GM23338 (cell line): Measurements from ENCODE around the gene NIN. TPM values are rescaled to one million over a fixed set of nuclear protein-coding genes. Genes with fewer than 3 reads are reported as not detected.

ENCODE experiments used
- ATAC-seq: fragments of 200-7000 bp; cut with Tn5 transposase; 3 replicates; pipeline ENCODE4 v1.9.1; 2020
- DNase-seq: peaks from one replicate; pipeline ENCODE4 v3.0.0-alpha.2; 2015; ENCODE audit warnings: low spot score
- H2AFZ ChIP-seq: fragments of 200-600 bp; sonication (generic); 2 replicates; pipeline ENCODE4 v1.8.0; 2016; ENCODE audit warnings: antibody characterized with exemption, mild to moderate bottlenecking, moderate library complexity
- H3F3A ChIP-seq: fragments of 200-600 bp; sonication (generic); replicated peaks from 2 replicates; pipeline ENCODE4 v1.8.0; 2017; ENCODE audit warnings: antibody characterized with exemption, mixed run types, low read depth
- H3K27ac ChIP-seq: fragments of 200-600 bp; sonication (generic); 2 replicates; pipeline ENCODE4 v1.6.1; 2016; ENCODE audit warnings: low read depth
- H3K27me3 ChIP-seq: fragments of 200-600 bp; sonication (generic); 2 replicates; pipeline ENCODE4 v1.8.0; 2016; ENCODE audit warnings: mild to moderate bottlenecking, mixed run types, moderate library complexity; ENCODE audit not compliant: insufficient read depth
- H3K36me3 ChIP-seq: fragments of 200-600 bp; sonication (generic); 2 replicates; pipeline ENCODE4 v1.8.0; 2016; ENCODE audit warnings: mild to moderate bottlenecking; ENCODE audit not compliant: insufficient read depth
- H3K4me1 ChIP-seq: fragments of 200-600 bp; sonication (generic); 2 replicates; pipeline ENCODE4 v1.8.0; 2016; ENCODE audit warnings: mild to moderate bottlenecking, moderate library complexity; ENCODE audit not compliant: insufficient read depth
- H3K4me2 ChIP-seq: fragments of 200-600 bp; sonication (generic); 2 replicates; pipeline ENCODE4 v1.7.1; 2017; ENCODE audit warnings: mixed run types
- H3K4me3 ChIP-seq: fragments of 200-600 bp; sonication (generic); 2 replicates; pipeline ENCODE4 v1.6.1; 2016; ENCODE audit warnings: mixed run types
- H3K79me2 ChIP-seq: fragments of 200-600 bp; sonication (generic); replicated peaks from 2 replicates; pipeline ENCODE4 v1.8.0; 2017; ENCODE audit warnings: mild to moderate bottlenecking; ENCODE audit not compliant: insufficient read depth
- H3K9me2 ChIP-seq: fragments of 200-600 bp; sonication (generic); 2 replicates; pipeline ENCODE4 v1.8.0; 2017; ENCODE audit not compliant: insufficient read depth
- H4K20me1 ChIP-seq: fragments of 200-600 bp; sonication (generic); replicated peaks from 2 replicates; pipeline ENCODE4 v1.8.0; 2017; ENCODE audit warnings: mild to moderate bottlenecking; ENCODE audit not compliant: insufficient read depth
- H3K27ac Mint-ChIP-seq: 2 replicates; pipeline ENCODE4 v1.8.0; 2020; ENCODE audit warnings: inconsistent platforms, mild to moderate bottlenecking, moderate library complexity, mixed read lengths
- H3K27me3 Mint-ChIP-seq: 3 replicates; pipeline ENCODE4 v1.8.0; 2022; ENCODE audit warnings: low read depth, mild to moderate bottlenecking, moderate library complexity, mixed read lengths, inconsistent platforms; ENCODE audit not compliant: insufficient read depth, poor library complexity
- H3K36me3 Mint-ChIP-seq: 3 replicates; pipeline ENCODE4 v1.8.0; 2021; ENCODE audit warnings: low read depth, mild to moderate bottlenecking, inconsistent platforms, moderate library complexity, mixed read lengths
- H3K4me1 Mint-ChIP-seq: 3 replicates; pipeline ENCODE4 v1.8.0; 2020; ENCODE audit warnings: mild to moderate bottlenecking, inconsistent platforms, mixed read lengths
- H3K4me3 Mint-ChIP-seq: 3 replicates; pipeline ENCODE4 v1.8.0; 2021; ENCODE audit warnings: moderate library complexity, mild to moderate bottlenecking, inconsistent platforms, mixed read lengths
- H3K9me3 Mint-ChIP-seq: 3 replicates; pipeline ENCODE4 v1.8.0; 2020; ENCODE audit warnings: moderate library complexity, mild to moderate bottlenecking, inconsistent platforms, mixed read lengths
- CREB1 ChIP-seq: fragments of 250-450 bp; sonication (Bioruptor Pico); IDR thresholded peaks from 2 replicates; pipeline ENCODE4 v1.5.0; 2020; ENCODE audit warnings: low read depth, mild to moderate bottlenecking, moderate library complexity
- EZH2 ChIP-seq: fragments of 200-600 bp; sonication (generic); IDR thresholded peaks from one replicate; pipeline ENCODE4 v1.8.0; 2017; ENCODE audit warnings: antibody characterized with exemption, mild to moderate bottlenecking, low read depth; ENCODE audit not compliant: unreplicated experiment
- EZH2phosphoT487 ChIP-seq: fragments of 200-600 bp; sonication (generic); IDR thresholded peaks from one replicate; pipeline ENCODE4 v1.8.1; 2018; ENCODE audit warnings: antibody characterized with exemption; ENCODE audit not compliant: unreplicated experiment
- JUNB ChIP-seq: IDR thresholded peaks from one replicate; pipeline ENCODE4 v1.6.1; 2016; ENCODE audit warnings: antibody characterized with exemption; ENCODE audit not compliant: unreplicated experiment
- NANOG ChIP-seq: IDR thresholded peaks from 2 replicates; pipeline ENCODE4 v1.6.1; 2016; ENCODE audit warnings: antibody characterized with exemption, borderline replicate concordance
- POLR2AphosphoS5 ChIP-seq: IDR thresholded peaks from 2 replicates; pipeline ENCODE4 v1.6.1; 2016; ENCODE audit warnings: antibody characterized with exemption, low read depth
- STAT1 ChIP-seq: IDR thresholded peaks from one replicate; pipeline ENCODE4 v1.6.1; 2016; ENCODE audit warnings: antibody characterized with exemption; ENCODE audit not compliant: unreplicated experiment
- ZNF114 ChIP-seq: fragments of 250-450 bp; sonication (Bioruptor Pico); IDR thresholded peaks from 2 replicates; pipeline ENCODE4 v1.5.0; 2020; ENCODE audit warnings: mild to moderate bottlenecking, moderate library complexity
- ZNF331 ChIP-seq: fragments of 250-450 bp; sonication (Bioruptor Pico); IDR thresholded peaks from 2 replicates; pipeline ENCODE4 v1.5.0; 2020; ENCODE audit warnings: low read depth, mild to moderate bottlenecking, moderate library complexity
- polyA plus RNA-seq: library from polyadenylated mRNA; unstranded; fragments of >200 nt; fragmentation: Nextera tagmentation; extraction: Ambion mirVana; gene quantifications from 2 replicates; pipeline ENCODE4 v1.2.1, GENCODE V29; 2016
- total RNA-seq: library from RNA; depleted of rRNA; stranded (reverse); fragments of >200 nt; shearing (Covaris generic); gene quantifications from 2 replicates; pipeline ENCODE4 v1.2.3, GENCODE V29; 2014
- TF ChIP-seq, protein P1 (sequence below): fragments of 250-450 bp; sonication (Bioruptor Pico); IDR thresholded peaks from 2 replicates; pipeline ENCODE4 v1.5.0; 2020; ENCODE audit warnings: mild to moderate bottlenecking, moderate library complexity
- TF ChIP-seq, protein P2 (sequence below), 2 experiments: fragments of 200-600 bp in 1 of 2; sonication (generic) in 1 of 2; conservative IDR thresholded peaks; 2 replicates each; pipeline versions ENCODE4 v1.5.1 to v1.6.1; 2016 to 2017; ENCODE audit warnings: antibody characterized with exemption in 2 of 2, low read depth in 2 of 2, mild to moderate bottlenecking in 2 of 2, moderate library complexity in 1 of 2
- TF ChIP-seq, protein P3 (sequence below): IDR thresholded peaks from 2 replicates; pipeline ENCODE4 v1.6.1; 2016; ENCODE audit warnings: antibody characterized with exemption
- TF ChIP-seq, protein P4 (sequence below): IDR thresholded peaks from one replicate; pipeline ENCODE4 v1.6.1; 2018; ENCODE audit warnings: antibody characterized with exemption; ENCODE audit not compliant: unreplicated experiment

Gene NIN
- total and polyA plus RNA-seq, 2 experiments from 2014 or later, result 7.4 to 17.4 TPM

DNA sequence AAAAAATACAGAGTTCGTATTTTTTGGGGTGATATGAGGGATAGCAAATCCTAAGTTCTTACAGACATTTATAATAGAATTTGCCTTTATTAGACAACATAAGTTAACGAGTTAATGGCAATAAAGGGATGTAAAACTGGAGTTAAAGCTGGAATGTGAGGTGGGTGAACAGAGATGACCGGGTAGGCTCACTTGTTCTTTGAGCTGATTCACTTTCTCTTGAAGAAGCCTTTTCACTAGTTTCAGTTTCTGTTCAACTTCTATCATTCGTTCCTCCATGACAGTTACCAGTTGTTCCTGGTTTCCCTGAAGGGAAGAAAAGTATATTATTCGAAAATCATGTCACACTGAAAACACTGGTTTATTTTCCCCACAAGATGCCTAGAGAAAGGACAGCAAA lies 105.2 kb downstream of the NIN start:
- Histone ChIP-seq H3K79me2 (no peaks in the 10 kb centered on the region), H3K27me3 (no peaks in the 10 kb centered on the region), H3K36me3 (peaks cover 7% of the 10 kb centered on the region; the same call in 1 of the 2 replicates), H2AFZ (no peak overlapping the region), H3K27ac (no peak overlapping the region), H3K4me1 (no peaks in the 10 kb centered on the region), H3F3A (no peaks in the 10 kb centered on the region), H4K20me1 (no peaks in the 10 kb centered on the region; the same call in 1 of the 2 replicates), H3K9me2 (no peaks in the 10 kb centered on the region), H3K4me3 (no peak overlapping the region), H3K4me2 (no peak overlapping the region)
- Mint-ChIP-seq H3K4me3 (no peak overlapping the region), H3K27me3 (no peaks in the 10 kb centered on the region), H3K27ac (no peak overlapping the region), H3K36me3 (peaks cover 38% of the 10 kb centered on the region), H3K9me3 (peaks cover 7% of the 10 kb centered on the region; the same call in 1 of the 3 replicates), H3K4me1 (no peaks in the 10 kb centered on the region)
- DNase-seq (no peak), ATAC-seq (no peak)
- TF ChIP-seq, protein P1, sequence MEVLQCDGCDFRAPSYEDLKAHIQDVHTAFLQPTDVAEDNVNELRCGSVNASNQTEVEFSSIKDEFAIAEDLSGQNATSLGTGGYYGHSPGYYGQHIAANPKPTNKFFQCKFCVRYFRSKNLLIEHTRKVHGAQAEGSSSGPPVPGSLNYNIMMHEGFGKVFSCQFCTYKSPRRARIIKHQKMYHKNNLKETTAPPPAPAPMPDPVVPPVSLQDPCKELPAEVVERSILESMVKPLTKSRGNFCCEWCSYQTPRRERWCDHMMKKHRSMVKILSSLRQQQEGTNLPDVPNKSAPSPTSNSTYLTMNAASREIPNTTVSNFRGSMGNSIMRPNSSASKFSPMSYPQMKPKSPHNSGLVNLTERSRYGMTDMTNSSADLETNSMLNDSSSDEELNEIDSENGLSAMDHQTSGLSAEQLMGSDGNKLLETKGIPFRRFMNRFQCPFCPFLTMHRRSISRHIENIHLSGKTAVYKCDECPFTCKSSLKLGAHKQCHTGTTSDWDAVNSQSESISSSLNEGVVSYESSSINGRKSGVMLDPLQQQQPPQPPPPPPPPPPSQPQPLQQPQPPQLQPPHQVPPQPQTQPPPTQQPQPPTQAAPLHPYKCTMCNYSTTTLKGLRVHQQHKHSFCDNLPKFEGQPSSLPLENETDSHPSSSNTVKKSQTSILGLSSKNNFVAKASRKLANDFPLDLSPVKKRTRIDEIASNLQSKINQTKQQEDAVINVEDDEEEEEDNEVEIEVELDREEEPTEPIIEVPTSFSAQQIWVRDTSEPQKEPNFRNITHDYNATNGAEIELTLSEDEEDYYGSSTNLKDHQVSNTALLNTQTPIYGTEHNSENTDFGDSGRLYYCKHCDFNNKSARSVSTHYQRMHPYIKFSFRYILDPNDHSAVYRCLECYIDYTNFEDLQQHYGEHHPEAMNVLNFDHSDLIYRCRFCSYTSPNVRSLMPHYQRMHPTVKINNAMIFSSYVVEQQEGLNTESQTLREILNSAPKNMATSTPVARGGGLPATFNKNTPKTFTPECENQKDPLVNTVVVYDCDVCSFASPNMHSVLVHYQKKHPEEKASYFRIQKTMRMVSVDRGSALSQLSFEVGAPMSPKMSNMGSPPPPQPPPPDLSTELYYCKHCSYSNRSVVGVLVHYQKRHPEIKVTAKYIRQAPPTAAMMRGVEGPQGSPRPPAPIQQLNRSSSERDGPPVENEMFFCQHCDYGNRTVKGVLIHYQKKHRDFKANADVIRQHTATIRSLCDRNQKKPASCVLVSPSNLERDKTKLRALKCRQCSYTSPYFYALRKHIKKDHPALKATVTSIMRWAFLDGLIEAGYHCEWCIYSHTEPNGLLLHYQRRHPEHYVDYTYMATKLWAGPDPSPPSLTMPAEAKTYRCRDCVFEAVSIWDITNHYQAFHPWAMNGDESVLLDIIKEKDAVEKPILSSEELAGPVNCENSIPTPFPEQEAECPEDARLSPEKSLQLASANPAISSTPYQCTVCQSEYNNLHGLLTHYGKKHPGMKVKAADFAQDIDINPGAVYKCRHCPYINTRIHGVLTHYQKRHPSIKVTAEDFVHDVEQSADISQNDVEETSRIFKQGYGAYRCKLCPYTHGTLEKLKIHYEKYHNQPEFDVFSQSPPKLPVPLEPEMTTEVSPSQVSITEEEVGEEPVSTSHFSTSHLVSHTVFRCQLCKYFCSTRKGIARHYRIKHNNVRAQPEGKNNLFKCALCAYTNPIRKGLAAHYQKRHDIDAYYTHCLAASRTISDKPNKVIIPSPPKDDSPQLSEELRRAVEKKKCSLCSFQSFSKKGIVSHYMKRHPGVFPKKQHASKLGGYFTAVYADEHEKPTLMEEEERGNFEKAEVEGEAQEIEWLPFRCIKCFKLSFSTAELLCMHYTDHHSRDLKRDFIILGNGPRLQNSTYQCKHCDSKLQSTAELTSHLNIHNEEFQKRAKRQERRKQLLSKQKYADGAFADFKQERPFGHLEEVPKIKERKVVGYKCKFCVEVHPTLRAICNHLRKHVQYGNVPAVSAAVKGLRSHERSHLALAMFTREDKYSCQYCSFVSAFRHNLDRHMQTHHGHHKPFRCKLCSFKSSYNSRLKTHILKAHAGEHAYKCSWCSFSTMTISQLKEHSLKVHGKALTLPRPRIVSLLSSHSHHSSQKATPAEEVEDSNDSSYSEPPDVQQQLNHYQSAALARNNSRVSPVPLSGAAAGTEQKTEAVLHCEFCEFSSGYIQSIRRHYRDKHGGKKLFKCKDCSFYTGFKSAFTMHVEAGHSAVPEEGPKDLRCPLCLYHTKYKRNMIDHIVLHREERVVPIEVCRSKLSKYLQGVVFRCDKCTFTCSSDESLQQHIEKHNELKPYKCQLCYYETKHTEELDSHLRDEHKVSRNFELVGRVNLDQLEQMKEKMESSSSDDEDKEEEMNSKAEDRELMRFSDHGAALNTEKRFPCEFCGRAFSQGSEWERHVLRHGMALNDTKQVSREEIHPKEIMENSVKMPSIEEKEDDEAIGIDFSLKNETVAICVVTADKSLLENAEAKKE, result no peak
- TF ChIP-seq ZNF331 (CRISPR knock-in tag), result no peak
- TF ChIP-seq STAT1, result no peak
- TF ChIP-seq EZH2, result no peak
- TF ChIP-seq, protein P2, sequence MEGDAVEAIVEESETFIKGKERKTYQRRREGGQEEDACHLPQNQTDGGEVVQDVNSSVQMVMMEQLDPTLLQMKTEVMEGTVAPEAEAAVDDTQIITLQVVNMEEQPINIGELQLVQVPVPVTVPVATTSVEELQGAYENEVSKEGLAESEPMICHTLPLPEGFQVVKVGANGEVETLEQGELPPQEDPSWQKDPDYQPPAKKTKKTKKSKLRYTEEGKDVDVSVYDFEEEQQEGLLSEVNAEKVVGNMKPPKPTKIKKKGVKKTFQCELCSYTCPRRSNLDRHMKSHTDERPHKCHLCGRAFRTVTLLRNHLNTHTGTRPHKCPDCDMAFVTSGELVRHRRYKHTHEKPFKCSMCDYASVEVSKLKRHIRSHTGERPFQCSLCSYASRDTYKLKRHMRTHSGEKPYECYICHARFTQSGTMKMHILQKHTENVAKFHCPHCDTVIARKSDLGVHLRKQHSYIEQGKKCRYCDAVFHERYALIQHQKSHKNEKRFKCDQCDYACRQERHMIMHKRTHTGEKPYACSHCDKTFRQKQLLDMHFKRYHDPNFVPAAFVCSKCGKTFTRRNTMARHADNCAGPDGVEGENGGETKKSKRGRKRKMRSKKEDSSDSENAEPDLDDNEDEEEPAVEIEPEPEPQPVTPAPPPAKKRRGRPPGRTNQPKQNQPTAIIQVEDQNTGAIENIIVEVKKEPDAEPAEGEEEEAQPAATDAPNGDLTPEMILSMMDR (conservative IDR thresholded peaks at IDR 0.05; ENCODE audit: low read depth in 2 of 2), result no peak
- TF ChIP-seq ZNF114 (CRISPR knock-in tag), result no peak
- TF ChIP-seq POLR2AphosphoS5, result no peak
- TF ChIP-seq EZH2phosphoT487, result no peak
- TF ChIP-seq, protein P3, sequence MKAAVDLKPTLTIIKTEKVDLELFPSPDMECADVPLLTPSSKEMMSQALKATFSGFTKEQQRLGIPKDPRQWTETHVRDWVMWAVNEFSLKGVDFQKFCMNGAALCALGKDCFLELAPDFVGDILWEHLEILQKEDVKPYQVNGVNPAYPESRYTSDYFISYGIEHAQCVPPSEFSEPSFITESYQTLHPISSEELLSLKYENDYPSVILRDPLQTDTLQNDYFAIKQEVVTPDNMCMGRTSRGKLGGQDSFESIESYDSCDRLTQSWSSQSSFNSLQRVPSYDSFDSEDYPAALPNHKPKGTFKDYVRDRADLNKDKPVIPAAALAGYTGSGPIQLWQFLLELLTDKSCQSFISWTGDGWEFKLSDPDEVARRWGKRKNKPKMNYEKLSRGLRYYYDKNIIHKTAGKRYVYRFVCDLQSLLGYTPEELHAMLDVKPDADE, result no peak
- no peak for TF ChIP-seq CREB1 (CRISPR knock-in tag)
- no peak for TF ChIP-seq JUNB
- no peak for TF ChIP-seq NANOG
- TF ChIP-seq, protein P4, sequence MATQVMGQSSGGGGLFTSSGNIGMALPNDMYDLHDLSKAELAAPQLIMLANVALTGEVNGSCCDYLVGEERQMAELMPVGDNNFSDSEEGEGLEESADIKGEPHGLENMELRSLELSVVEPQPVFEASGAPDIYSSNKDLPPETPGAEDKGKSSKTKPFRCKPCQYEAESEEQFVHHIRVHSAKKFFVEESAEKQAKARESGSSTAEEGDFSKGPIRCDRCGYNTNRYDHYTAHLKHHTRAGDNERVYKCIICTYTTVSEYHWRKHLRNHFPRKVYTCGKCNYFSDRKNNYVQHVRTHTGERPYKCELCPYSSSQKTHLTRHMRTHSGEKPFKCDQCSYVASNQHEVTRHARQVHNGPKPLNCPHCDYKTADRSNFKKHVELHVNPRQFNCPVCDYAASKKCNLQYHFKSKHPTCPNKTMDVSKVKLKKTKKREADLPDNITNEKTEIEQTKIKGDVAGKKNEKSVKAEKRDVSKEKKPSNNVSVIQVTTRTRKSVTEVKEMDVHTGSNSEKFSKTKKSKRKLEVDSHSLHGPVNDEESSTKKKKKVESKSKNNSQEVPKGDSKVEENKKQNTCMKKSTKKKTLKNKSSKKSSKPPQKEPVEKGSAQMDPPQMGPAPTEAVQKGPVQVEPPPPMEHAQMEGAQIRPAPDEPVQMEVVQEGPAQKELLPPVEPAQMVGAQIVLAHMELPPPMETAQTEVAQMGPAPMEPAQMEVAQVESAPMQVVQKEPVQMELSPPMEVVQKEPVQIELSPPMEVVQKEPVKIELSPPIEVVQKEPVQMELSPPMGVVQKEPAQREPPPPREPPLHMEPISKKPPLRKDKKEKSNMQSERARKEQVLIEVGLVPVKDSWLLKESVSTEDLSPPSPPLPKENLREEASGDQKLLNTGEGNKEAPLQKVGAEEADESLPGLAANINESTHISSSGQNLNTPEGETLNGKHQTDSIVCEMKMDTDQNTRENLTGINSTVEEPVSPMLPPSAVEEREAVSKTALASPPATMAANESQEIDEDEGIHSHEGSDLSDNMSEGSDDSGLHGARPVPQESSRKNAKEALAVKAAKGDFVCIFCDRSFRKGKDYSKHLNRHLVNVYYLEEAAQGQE, result no peak
